NCI-H2196 (cell line): Measurements from ENCODE around the gene CCDC63.
"Not testable (repeated sequence)": the region's sequence is repeated elsewhere in the genome, so short reads cannot be mapped to it uniquely, and the experiment has no call there.

Experiments
- DNase-seq: peaks from one replicate; lab custom pipeline; 2025; ENCODE audit not compliant: unreplicated experiment; lab: John Stamatoyannopoulos, UW

Gene CCDC63

DNA sequence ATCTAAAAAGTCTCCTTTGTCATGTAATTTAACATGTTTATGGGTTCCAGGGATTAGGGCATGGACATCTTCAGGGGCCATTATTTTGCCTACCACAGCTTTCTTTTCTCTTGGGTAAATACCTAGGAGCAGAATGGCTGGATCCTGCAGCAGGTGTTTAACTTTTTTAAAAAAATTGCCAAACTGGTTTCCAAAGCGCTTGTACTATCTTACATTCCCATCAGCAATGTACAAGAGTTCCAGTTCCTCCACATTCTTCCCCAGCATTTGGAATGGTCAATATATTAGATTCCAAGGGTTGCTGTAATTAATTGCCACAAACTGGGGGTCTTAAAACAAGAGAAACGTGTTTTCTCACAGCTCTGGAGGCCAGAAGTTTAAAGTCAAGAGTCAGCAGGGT is 101.3 kb downstream of the CCDC63 start:
- DNase-seq = no peak

DNA sequence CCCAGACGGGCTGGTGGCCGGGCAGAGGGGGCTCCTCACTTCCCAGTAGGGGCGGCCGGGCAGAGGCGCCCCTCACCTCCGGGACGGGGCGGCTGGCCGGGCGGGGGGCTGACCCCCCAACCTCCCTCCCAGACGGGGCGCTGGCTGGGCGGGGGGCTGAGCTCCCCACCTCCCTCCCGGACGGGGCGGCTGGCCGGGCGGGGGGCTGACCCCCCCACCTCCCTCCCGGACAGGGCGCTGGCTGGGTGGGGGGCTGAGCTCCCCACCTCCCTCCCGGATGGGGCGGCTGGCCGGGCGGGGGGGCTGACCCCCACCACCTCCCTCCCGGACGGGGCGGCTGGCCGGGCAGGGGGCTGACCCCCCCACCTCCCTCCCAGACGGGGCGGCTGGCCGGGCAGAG is 103.7 kb downstream of the CCDC63 start:
- DNase-seq = not testable (repeated sequence)

DNA sequence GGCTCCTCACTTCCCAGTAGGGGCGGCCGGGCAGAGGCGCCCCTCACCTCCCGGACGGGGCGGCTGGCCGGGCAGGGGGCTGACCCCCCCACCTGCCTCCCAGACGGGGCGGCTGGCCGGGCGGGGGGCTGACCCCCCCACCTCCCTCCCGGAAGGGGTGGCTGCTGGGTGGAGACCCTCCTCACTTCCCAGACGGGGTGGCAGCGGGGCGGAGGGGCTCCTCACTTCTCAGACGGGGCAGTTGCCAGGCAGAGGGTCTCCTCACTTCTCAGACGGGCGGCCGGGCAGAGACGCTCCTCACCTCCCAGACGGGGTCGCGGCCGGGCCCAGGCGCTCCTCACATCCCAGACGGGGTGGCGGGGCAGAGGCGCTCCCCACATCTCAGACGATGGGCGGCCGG is 104.1 kb downstream of the CCDC63 start:
- DNase-seq = not testable (repeated sequence)
